Psoas muscle (tissue), 8 donors: Measurements from ENCODE around the gene CACNG7. TPM values are rescaled to one million over a fixed set of nuclear protein-coding genes. Genes with fewer than 3 reads are reported as not detected.

Experiments used
- ATAC-seq, 4 donors: fragments of 200-7000 bp; cut with Tn5 transposase; one replicate each; pipeline ENCODE4 v1.9.1; 2020; ENCODE audit warnings: moderate library complexity in 3 of 4, mild to moderate bottlenecking in 2 of 4
- DNase-seq, 2 donors: peaks; one replicate each; pipeline ENCODE4 v3.0.0-alpha.2; 2020
- H3K27ac ChIP-seq: fragments of 200-600 bp; one replicate; pipeline ENCODE4 v1.8.0; 2022
- H3K27me3 ChIP-seq, 3 donors: fragments of 200-600 bp in 1 of 3; one replicate each; pipeline versions ENCODE4 v1.6.1 to v1.8.0; 2013 to 2022; ENCODE audit warnings: low read length in 2 of 3, mild to moderate bottlenecking in 2 of 3, moderate library complexity in 1 of 3; ENCODE audit not compliant: insufficient read depth in 3 of 3
- H3K36me3 ChIP-seq, 2 donors: fragments of 200-600 bp in 1 of 2; one replicate each; pipeline versions ENCODE4 v1.6.1 to v1.8.0; 2013 to 2022; ENCODE audit warnings: low read depth in 1 of 2, mild to moderate bottlenecking in 1 of 2, moderate library complexity in 1 of 2; ENCODE audit not compliant: insufficient read depth in 1 of 2
- H3K4me1 ChIP-seq: fragments of 200-600 bp; one replicate; pipeline ENCODE4 v1.8.0; 2022
- H3K4me3 ChIP-seq: fragments of 200-600 bp; one replicate; pipeline ENCODE4 v1.8.0; 2022; ENCODE audit warnings: mild to moderate bottlenecking
- H3K9me3 ChIP-seq: fragments of 200-600 bp; one replicate; pipeline ENCODE4 v1.8.0; 2022
- CTCF ChIP-seq: fragments of 200-600 bp; IDR thresholded peaks from one replicate; pipeline ENCODE4 v1.8.0; 2022; ENCODE audit warnings: antibody characterized with exemption
- WGBS, 3 donors: extraction: QIAGEN DNeasy Blood & Tissue Kit; methylation state at CpG; one replicate each; pipeline versions ENCODE4 v1.1.6 to v1.1.7; 2013; 5-methylcytosine and 5-hydroxymethylcytosine counted together
- intact Hi-C, 2 donors: fragments of 100-400 bp; cut with DNase I; formaldehyde crosslinking; loops; one replicate each; pipeline versions ENCODE4 v1.11.0 to v1.14.2; 2022
- polyA plus RNA-seq, 3 donors: library from polyadenylated mRNA; stranded (reverse); fragments of 200-250 nt; gene quantifications; one replicate each; pipeline ENCODE4 v1.2.3, GENCODE V29; 2013
- total RNA-seq, 4 donors: library from RNA; stranded (reverse); fragmentation: NEBNext Ultra II Directional in 2 of 4; extraction: Animal tissue kit (Norgen Biotek cat#: 25700) in 2 of 4; gene quantifications; one replicate each; pipeline versions ENCODE4 v1.2.1 to v1.2.4, GENCODE V29; 2021 to 2023
- donor health status: healthy with polysubstance abuse.
- donor health status: DM: no; HTN: no; CAD: no; lungs with moderate emphysema.
- donor health status: Bipolar disorder and iron deficiency.
- donor health status: healthy.
- donor health status: DM: yes; HTN: yes; CAD: no.
- donor health status: DM: no; HTN: no; CAD: no.
- donor health status: DM: no; HTN: no; CAD: no.
- donor health status: DM: yes; HTN: yes; CAD: no.

The CACNG7 gene
- total and polyA plus RNA-seq, 7 donors, result 0.05 TPM; not detected in 6

GRCh38 chr19:53958823-53959757 is 50.0 kb downstream of the CACNG7 start:
- ATAC-seq (no peak), DNase-seq (no peak)
- WGBS, 3 donors, result 2 to 3% (median 3%) methylated on average over 21 to 22 of the region's 22 CpGs
- peaks cover 0 to 80% (median 32%) of the 10 kb centered on the region in 3 donors for H3K27me3 ChIP-seq
- H3K9me3 ChIP-seq, result no peaks in the 10 kb centered on the region
- no peak overlapping the region for H3K27ac ChIP-seq
- H3K4me3 ChIP-seq, result no peak overlapping the region
- H3K36me3 ChIP-seq, result no peaks in the 10 kb centered on the region
- no peaks in the 10 kb centered on the region for H3K4me1 ChIP-seq
- TF ChIP-seq CTCF, result no peak
- intact Hi-C loops, result no loop called here

GRCh38 chr19:53960187-53960586 is 51.1 kb downstream of the CACNG7 start:
- intact Hi-C loops, result no loop called here
- DNase-seq, result no peak
- Histone ChIP-seq H3K27ac (no peak overlapping the region), H3K9me3 (no peaks in the 10 kb centered on the region), H3K36me3 (no peaks in the 10 kb centered on the region), H3K4me1 (no peaks in the 10 kb centered on the region), H3K4me3 (no peak overlapping the region), H3K27me3 (peaks cover 0 to 87% (median 32%) of the 10 kb centered on the region in 3 donors)
- TF ChIP-seq CTCF, result no peak
- no peak for ATAC-seq
- WGBS, 3 donors, result 8 to 9% (median 8%) methylated on average over 10 of the region's 10 CpGs

GRCh38 chr19:53960886-53961285 is 51.8 kb downstream of the CACNG7 start:
- Histone ChIP-seq H3K4me1 (no peaks in the 10 kb centered on the region), H3K27me3 (peaks cover 0 to 87% (median 32%) of the 10 kb centered on the region in 3 donors), H3K9me3 (no peaks in the 10 kb centered on the region), H3K27ac (no peak overlapping the region), H3K4me3 (no peak overlapping the region), H3K36me3 (no peaks in the 10 kb centered on the region)
- WGBS, 3 donors, result 4 to 11% (median 7%) methylated on average over 8 of the region's 8 CpGs
- no peak for ATAC-seq
- DNase-seq, result no peak
- intact Hi-C loops, result no loop called here
- TF ChIP-seq CTCF, result no peak

- WGBS, 3 donors, result 1 to 3% (median 2%) methylated on average over 31 to 32 of the region's 32 CpGs
- ATAC-seq (no peak), DNase-seq (no peak)
- no peaks in the 10 kb centered on the region for H3K4me1 ChIP-seq
- no peaks in the 10 kb centered on the region for H3K9me3 ChIP-seq
- H3K36me3 ChIP-seq, result no peaks in the 10 kb centered on the region
- intact Hi-C loops, result no loop called here
- no peak overlapping the region for H3K4me3 ChIP-seq
- no peak for TF ChIP-seq CTCF
- H3K27me3 ChIP-seq, result peaks cover 0 to 87% (median 32%) of the 10 kb centered on the region in 3 donors
- H3K27ac ChIP-seq, result no peak overlapping the region
These were observed 52.7 kb downstream of the CACNG7 start for GRCh38 chr19:53961523-53962356.
